Caco-2 (cell line): ENCODE data around the gene SLC7A6OS. TPM values are rescaled to one million over a fixed set of nuclear protein-coding genes. Genes with fewer than 3 reads are reported as not detected.

Source experiments
- BruUV-seq: library from RNA; stranded (reverse); fragments of 400-500 nt; replicated peaks from 2 replicates; lab custom pipeline; 2021; lab: Mats Ljungman, UMichigan
- CTCF ChIA-PET: fragments of 300-600 bp; sonication (Branson Sonifier 250); formaldehyde crosslinking; loops from one replicate; lab custom pipeline; 2022; ENCODE audit warnings: antibody characterized with exemption; lab: Charles Lee
- POLR2A ChIA-PET: fragments of 300-600 bp; sonication (Branson Sonifier 250); formaldehyde crosslinking; loops from one replicate; lab custom pipeline; 2022; ENCODE audit warnings: antibody characterized with exemption; lab: Charles Lee
- DNase-seq, 2 experiments: peaks; one replicate each; pipeline versions ENCODE4 v3.0.0 to v3.0.0-alpha.2; 2020 to 2022
- H3K27me3 ChIP-seq: replicated peaks from 2 replicates; pipeline ENCODE4 v1.6.0; 2011; ENCODE audit warnings: low read length; ENCODE audit not compliant: control insufficient read depth, insufficient read depth
- H3K36me3 ChIP-seq: 2 replicates; pipeline ENCODE4 v1.5.1; 2011; ENCODE audit warnings: low read length; ENCODE audit not compliant: control insufficient read depth, insufficient read depth
- H3K4me1 ChIP-seq: fragments of 250-450 bp; sonication (Bioruptor Pico); 2 replicates; pipeline ENCODE4 v1.5.1; 2020; ENCODE audit warnings: mild to moderate bottlenecking
- H3K4me3 ChIP-seq: 2 replicates; pipeline ENCODE4 v1.5.1; 2011; ENCODE audit warnings: low read depth, mild to moderate bottlenecking, control low read depth, low read length
- H3K9me3 ChIP-seq: fragments of 250-450 bp; sonication (Bioruptor Pico); 2 replicates; pipeline ENCODE4 v1.5.1; 2020; ENCODE audit warnings: mild to moderate bottlenecking, moderate library complexity
- H3K27ac Mint-ChIP-seq: one replicate; pipeline ENCODE4 v1.8.0; 2022; ENCODE audit warnings: mixed read lengths; ENCODE audit not compliant: unreplicated experiment
- H3K27me3 Mint-ChIP-seq: one replicate; pipeline ENCODE4 v1.8.0; 2022; ENCODE audit warnings: mixed read lengths; ENCODE audit not compliant: insufficient read depth, unreplicated experiment
- H3K36me3 Mint-ChIP-seq: one replicate; pipeline ENCODE4 v1.8.0; 2022; ENCODE audit warnings: mild to moderate bottlenecking, mixed read lengths; ENCODE audit not compliant: insufficient read depth, unreplicated experiment
- H3K4me1 Mint-ChIP-seq: one replicate; pipeline ENCODE4 v1.8.0; 2022; ENCODE audit warnings: low read depth, mixed read lengths; ENCODE audit not compliant: unreplicated experiment
- H3K4me3 Mint-ChIP-seq: one replicate; pipeline ENCODE4 v1.8.0; 2022; ENCODE audit warnings: mild to moderate bottlenecking, moderate library complexity, mixed read lengths; ENCODE audit not compliant: unreplicated experiment
- H3K9me3 Mint-ChIP-seq: one replicate; pipeline ENCODE4 v1.8.0; 2022; ENCODE audit warnings: mixed read lengths; ENCODE audit not compliant: unreplicated experiment
- CTCF ChIP-seq, 2 experiments: fragments of 200-600 bp in 1 of 2; IDR thresholded peaks; 1 replicate in 1 of 2; 2 replicates in 1 of 2; pipeline versions ENCODE4 v1.5.1 to v1.8.0; 2011 to 2022; ENCODE audit warnings: antibody characterized with exemption in 1 of 2, control low read depth in 1 of 2, inconsistent platforms in 1 of 2, low read depth in 1 of 2, low read length in 1 of 2, mild to moderate bottlenecking in 1 of 2, moderate library complexity in 1 of 2; ENCODE audit not compliant: insufficient read depth in 1 of 2, severe bottlenecking in 1 of 2, unreplicated experiment in 1 of 2
- intact Hi-C: fragments of 100-400 bp; cut with micrococcal nuclease; formaldehyde crosslinking; loops from one replicate; pipeline ENCODE4 v1.10.0; 2022; ENCODE audit not compliant: unreplicated experiment
- total RNA-seq: library from RNA; stranded (reverse); gene quantifications from 2 replicates; pipeline ENCODE4 v1.2.3, GENCODE V29; 2022

SLC7A6OS gene
- total RNA-seq, 1 experiment from 2014 or later: 34.0 TPM

- peak overlapping the region; percentile 91 for H3K4me3 Mint-ChIP-seq
- no peaks in the 10 kb centered on the region for H3K9me3 ChIP-seq
- H3K4me3 ChIP-seq: no peak overlapping the region
- no peaks in the 10 kb centered on the region for H3K27me3 ChIP-seq
- intact Hi-C loops: loop anchor here (5.0 kb wide), 1 partner anchor 44 kb away; the partner anchor contains the start of genes PRMT7 and SLC7A6OS
- peaks cover 90% of the 10 kb centered on the region for H3K36me3 Mint-ChIP-seq
- H3K36me3 ChIP-seq: no peaks in the 10 kb centered on the region
- no peak for TF ChIP-seq CTCF (IDR thresholded peaks at IDR 0.05; ENCODE audit: insufficient read depth in 1 of 2, low read depth in 1 of 2, low read length in 1 of 2, severe bottlenecking in 1 of 2, unreplicated experiment in 1 of 2)
- POLR2A ChIA-PET: interaction anchor here (2.3 kb wide), 1 partner anchor 43 kb away, joined by 7 read pairs; the partner anchor contains the start of genes PRMT7 and SLC7A6OS
- H3K27me3 Mint-ChIP-seq: no peaks in the 10 kb centered on the region
- no peak for DNase-seq
- CTCF ChIA-PET: no interaction called here
- peak overlapping the region; percentile 85 for H3K27ac Mint-ChIP-seq
- no TSS peak for BruUV-seq
- no peaks in the 10 kb centered on the region for H3K9me3 Mint-ChIP-seq
- peaks cover 64% of the 10 kb centered on the region for H3K4me1 ChIP-seq
- peaks cover 20% of the 10 kb centered on the region for H3K4me1 Mint-ChIP-seq
Measured at GRCh38 chr16:68267612-68268405, 42.9 kb downstream of the SLC7A6OS start.

- intact Hi-C loops: loop anchor here (1.0 to 5.0 kb wide), 4 partner anchors 16 to 63 kb away; partner anchors contain the start of genes PRMT7 and SLC7A6OS
- peaks cover 44% of the 10 kb centered on the region for H3K4me1 ChIP-seq
- peak overlapping the region; percentile 98 for H3K27ac Mint-ChIP-seq
- H3K27me3 ChIP-seq: no peaks in the 10 kb centered on the region
- H3K9me3 ChIP-seq: no peaks in the 10 kb centered on the region
- peak overlapping the region; percentile 91 for H3K4me3 Mint-ChIP-seq
- H3K4me1 Mint-ChIP-seq: peaks cover 31% of the 10 kb centered on the region
- H3K36me3 ChIP-seq: no peaks in the 10 kb centered on the region
- TSS peak; percentile 43 for BruUV-seq
- H3K4me3 ChIP-seq: peak overlapping the region; percentile 94
- H3K9me3 Mint-ChIP-seq: no peaks in the 10 kb centered on the region
- no peak for TF ChIP-seq CTCF (IDR thresholded peaks at IDR 0.05; ENCODE audit: insufficient read depth in 1 of 2, low read depth in 1 of 2, low read length in 1 of 2, severe bottlenecking in 1 of 2, unreplicated experiment in 1 of 2)
- H3K36me3 Mint-ChIP-seq: peaks cover 73% of the 10 kb centered on the region
- H3K27me3 Mint-ChIP-seq: no peaks in the 10 kb centered on the region
- ChIA-PET POLR2A (interaction anchor here (0.5 to 5.1 kb wide), 10 partner anchors 15 to 67 kb away, joined by 3 to 59 read pairs (median 10); partner anchors contain the start of genes ESRP2, PRMT7 and SLC7A6OS), CTCF (interaction anchor here (2.3 to 5.5 kb wide), 6 partner anchors 16 to 180 kb away, joined by 9 to 98 read pairs (median 20); partner anchors contain the start of genes ESRP2, NFATC3, PRMT7 and SLC7A6OS)
- peak; percentile 95 to 96 for DNase-seq
Measured at GRCh38 chr16:68265078-68265920, 45.4 kb downstream of the SLC7A6OS start.
